Choroid plexus epithelial cell (primary cell): ENCODE data around the gene OR51S1.
"Not testable (repeated sequence)": the region's sequence is repeated elsewhere in the genome, so short reads cannot be mapped to it uniquely, and the experiment has no call there.

Experiments used
- DNase-seq: peaks from one replicate; pipeline ENCODE4 v3.0.0-alpha.2; 2010; ENCODE audit warnings: low read depth
- H3K4me3 ChIP-seq: 2 replicates; pipeline ENCODE4 v1.5.1; 2011; ENCODE audit warnings: low read depth, mild to moderate bottlenecking, control low read depth, low read length, moderate library complexity
- TF ChIP-seq, protein P1 (sequence below): conservative IDR thresholded peaks from 2 replicates; pipeline ENCODE4 v1.5.1; 2011; ENCODE audit warnings: low read depth, mild to moderate bottlenecking, control low read depth, inconsistent platforms, low read length, moderate library complexity

The OR51S1 gene

DNA sequence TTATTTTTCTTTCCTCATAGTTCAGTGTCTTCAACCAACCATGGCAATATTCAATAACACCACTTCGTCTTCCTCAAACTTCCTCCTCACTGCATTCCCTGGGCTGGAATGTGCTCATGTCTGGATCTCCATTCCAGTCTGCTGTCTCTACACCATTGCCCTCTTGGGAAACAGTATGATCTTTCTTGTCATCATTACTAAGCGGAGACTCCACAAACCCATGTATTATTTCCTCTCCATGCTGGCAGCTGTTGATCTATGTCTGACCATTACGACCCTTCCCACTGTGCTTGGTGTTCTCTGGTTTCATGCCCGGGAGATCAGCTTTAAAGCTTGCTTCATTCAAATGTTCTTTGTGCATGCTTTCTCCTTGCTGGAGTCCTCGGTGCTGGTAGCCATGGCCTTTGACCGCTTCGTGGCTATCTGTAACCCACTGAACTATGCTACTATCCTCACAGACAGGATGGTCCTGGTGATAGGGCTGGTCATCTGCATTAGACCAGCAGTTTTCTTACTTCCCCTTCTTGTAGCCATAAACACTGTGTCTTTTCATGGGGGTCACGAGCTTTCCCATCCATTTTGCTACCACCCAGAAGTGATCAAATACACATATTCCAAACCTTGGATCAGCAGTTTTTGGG, 33.0 kb upstream of the OR51S1 start, which contains the start of gene OR51T1:
OR51T1 (plus strand) TSS at position 41 of the 641 bp plus-strand sequence; CDS start at position 41, 0 bp downstream.
- DNase-seq = peak; percentile 83
- TF ChIP-seq, protein P1, sequence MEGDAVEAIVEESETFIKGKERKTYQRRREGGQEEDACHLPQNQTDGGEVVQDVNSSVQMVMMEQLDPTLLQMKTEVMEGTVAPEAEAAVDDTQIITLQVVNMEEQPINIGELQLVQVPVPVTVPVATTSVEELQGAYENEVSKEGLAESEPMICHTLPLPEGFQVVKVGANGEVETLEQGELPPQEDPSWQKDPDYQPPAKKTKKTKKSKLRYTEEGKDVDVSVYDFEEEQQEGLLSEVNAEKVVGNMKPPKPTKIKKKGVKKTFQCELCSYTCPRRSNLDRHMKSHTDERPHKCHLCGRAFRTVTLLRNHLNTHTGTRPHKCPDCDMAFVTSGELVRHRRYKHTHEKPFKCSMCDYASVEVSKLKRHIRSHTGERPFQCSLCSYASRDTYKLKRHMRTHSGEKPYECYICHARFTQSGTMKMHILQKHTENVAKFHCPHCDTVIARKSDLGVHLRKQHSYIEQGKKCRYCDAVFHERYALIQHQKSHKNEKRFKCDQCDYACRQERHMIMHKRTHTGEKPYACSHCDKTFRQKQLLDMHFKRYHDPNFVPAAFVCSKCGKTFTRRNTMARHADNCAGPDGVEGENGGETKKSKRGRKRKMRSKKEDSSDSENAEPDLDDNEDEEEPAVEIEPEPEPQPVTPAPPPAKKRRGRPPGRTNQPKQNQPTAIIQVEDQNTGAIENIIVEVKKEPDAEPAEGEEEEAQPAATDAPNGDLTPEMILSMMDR = no peak
- no peak within 1 kb of the TSS for H3K4me3 ChIP-seq

DNA sequence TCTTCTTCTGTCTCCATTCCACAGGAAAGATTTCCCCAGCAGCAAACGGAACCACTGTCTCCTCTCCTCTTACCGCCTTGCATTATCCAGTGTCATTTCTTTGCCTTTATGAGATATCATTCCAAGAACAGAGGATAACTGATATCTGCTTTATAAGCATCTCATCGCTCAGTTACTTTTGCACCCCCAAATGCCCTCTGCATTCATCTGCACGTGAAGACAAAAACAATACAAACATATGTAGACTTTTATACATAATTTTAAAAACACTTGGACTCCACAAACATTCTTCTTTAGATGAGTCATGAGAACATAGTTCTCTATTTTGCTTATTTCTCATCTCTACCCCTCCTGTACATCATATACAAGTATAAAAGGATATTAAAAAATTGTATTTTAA, 32.2 kb upstream of the OR51S1 start:
- TF ChIP-seq, protein P1 = no peak

DNA sequence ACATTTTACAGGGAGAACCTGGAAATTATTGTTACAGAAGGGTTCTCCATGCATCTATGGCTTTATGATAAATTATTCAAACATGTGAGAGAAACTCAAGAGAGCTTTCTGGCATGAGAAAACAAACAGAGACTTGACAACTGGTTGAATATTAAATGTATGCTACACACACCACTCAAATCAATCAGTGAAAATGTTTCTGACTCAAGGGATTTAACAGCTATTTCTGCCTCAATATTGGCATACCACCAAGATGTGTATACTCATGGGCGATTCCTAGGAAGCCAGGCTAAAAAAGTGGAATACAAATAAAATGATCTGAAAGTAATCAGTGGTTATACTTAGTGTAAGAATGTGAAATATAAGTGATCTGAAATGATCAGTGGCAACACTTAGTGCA, 16.8 kb upstream of the OR51S1 start:
- TF ChIP-seq, protein P1 = no peak
- no peak overlapping the region for H3K4me3 ChIP-seq
- DNase-seq = no peak

More for the DNA sequence above, 32.2 kb upstream of the OR51S1 start:
- peak; percentile 33 for DNase-seq
- H3K4me3 ChIP-seq = no peak overlapping the region

DNA sequence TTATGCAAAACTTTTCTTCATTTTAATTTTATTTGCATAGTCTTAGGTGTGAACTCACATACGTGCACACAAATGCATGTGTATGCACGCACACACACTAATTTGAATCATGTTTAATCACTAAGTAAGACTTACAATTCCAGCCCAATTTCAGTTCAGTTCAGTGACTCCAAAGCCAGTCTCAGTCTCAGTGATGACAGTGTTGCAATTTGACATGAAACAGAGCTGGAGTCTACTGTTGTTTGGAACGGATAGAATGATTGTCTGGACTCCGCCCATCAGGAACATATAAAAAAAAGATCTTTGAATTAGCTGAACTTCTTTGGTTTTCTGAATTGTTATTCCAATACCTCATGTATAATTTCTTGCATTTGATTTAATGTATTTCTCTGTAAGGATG, 14.9 kb upstream of the OR51S1 start:
- TF ChIP-seq, protein P1 = no peak
- DNase-seq = no peak
- H3K4me3 ChIP-seq = no peak overlapping the region

DNA sequence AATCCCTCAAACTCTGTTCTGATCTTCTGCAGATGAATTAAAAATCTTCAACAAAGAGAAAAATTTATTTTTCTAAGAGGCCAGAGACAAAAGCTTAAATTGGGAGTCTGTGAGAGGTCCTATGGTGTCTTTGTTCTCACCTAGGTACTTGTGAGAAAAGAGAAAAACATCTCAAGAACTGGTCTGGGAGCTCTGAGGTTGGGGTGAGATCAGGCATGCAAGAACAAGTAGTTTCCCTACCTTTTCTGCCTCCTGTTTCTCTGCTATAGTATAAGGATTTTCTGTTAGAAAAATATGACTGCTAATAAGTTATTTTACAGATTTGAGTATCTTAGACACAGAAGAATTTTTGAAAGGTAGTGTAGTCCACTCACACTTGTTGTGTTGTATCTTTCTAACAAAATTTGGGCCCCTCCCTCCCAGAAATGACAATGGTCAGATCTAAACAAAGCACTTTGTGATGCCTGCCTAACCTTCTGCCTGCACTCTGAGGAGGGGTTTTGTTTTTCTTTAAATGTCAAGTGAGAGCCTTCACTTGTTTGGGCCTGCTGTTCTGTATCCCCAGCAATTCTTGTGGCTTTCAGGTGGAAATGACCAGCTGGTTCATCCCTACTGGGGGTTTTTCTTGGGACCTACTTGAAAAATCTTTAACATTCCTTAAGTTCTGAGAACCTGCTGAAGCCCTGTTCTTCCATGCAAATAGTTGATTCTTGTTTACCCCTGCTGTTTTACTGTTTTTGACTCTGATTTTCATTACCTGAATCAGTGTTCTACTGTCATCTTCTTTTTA, 13.6 kb upstream of the OR51S1 start:
- TF ChIP-seq, protein P1 = no peak
- DNase-seq = no peak
- H3K4me3 ChIP-seq = no peak overlapping the region

DNA sequence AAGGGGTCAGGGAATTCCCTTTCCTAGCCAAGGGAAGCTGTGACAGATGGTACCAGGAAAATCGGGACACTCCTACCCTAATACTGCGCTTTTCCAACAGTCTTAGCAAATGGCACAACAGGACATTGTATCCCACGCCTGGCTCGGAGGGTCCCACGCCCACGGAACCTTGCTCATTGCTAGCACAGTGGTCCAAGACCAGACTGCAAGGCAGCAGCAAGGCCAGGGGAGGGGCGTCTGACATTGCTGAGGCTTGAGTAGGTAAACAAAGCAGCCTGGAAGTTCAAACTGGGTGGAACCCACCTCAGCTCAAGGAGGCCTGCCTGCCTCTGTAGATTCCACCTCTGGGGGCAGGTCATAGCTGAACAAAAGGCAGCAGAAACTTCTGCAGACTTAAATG, 5.3 kb upstream of the OR51S1 start:
- not testable (repeated sequence) for H3K4me3 ChIP-seq, DNase-seq

DNA sequence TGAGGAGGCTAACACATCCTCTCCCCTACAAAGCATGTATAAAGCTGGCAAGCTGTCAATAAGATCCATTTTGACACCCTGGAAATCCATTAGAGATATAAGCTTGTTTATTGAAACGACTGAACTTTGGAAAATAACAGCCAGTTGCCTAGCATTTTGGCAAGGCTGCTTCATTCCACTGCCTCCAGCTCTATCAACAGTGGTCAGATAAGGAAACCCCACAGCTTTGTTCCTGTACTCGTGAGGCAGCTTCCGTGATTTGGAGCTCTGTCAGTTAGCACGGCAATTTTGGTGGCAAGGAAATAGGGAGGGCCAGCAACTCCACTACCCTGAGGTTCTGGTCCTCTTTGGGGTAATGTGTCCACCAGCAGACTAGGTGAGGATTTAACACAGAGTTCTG, 2.0 kb upstream of the OR51S1 start:
- no peak overlapping the region for H3K4me3 ChIP-seq
- DNase-seq = peak; percentile 74
- TF ChIP-seq, protein P1 = no peak
